GM13976 (cell line): ENCODE results near the gene ATG4A.

Source experiments
- DNase-seq: peaks from one replicate; pipeline ENCODE4 v3.0.0; 2012; ENCODE audit warnings: low spot score
- in situ Hi-C: fragments of 300-500 bp; cut with MboI; formaldehyde crosslinking; loops from one replicate; pipeline ENCODE4 v1.12.0; 2022; ENCODE audit warnings: low sequenced_read_pairs, mixed read lengths, inconsistent platforms; ENCODE audit not compliant: unreplicated experiment
- TF ChIP-seq, protein P1 (sequence below): IDR thresholded peaks from 2 replicates; pipeline ENCODE4 v1.5.1; 2012; ENCODE audit warnings: borderline replicate concordance, mild to moderate bottlenecking; ENCODE audit not compliant: insufficient read depth; ENCODE audit errors: extremely low read depth, missing control alignments, control extremely low read depth

The ATG4A gene

DNA sequence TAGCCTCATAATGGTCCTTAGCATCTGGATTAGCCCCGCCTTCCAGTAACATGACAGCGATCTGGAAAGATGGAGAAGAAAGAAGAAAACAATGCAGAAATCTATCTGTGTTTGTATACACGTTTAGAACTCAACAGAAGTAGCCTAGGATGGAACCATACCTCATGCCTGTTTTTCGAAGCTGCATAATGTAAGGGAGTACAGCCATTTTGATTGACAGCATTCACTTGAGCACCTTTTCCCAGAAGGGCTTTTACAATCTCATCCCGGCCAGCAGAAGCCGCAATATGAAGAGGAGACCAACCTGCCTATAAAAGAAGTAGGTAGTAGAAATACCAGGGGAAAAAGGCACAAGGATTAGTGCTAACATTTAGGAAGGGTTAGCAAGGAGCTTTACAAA, 3.8 kb upstream of the ATG4A start:
- no peak for DNase-seq
- TF ChIP-seq, protein P1, sequence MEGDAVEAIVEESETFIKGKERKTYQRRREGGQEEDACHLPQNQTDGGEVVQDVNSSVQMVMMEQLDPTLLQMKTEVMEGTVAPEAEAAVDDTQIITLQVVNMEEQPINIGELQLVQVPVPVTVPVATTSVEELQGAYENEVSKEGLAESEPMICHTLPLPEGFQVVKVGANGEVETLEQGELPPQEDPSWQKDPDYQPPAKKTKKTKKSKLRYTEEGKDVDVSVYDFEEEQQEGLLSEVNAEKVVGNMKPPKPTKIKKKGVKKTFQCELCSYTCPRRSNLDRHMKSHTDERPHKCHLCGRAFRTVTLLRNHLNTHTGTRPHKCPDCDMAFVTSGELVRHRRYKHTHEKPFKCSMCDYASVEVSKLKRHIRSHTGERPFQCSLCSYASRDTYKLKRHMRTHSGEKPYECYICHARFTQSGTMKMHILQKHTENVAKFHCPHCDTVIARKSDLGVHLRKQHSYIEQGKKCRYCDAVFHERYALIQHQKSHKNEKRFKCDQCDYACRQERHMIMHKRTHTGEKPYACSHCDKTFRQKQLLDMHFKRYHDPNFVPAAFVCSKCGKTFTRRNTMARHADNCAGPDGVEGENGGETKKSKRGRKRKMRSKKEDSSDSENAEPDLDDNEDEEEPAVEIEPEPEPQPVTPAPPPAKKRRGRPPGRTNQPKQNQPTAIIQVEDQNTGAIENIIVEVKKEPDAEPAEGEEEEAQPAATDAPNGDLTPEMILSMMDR, result no peak
- in situ Hi-C loops, result no loop called here

DNA sequence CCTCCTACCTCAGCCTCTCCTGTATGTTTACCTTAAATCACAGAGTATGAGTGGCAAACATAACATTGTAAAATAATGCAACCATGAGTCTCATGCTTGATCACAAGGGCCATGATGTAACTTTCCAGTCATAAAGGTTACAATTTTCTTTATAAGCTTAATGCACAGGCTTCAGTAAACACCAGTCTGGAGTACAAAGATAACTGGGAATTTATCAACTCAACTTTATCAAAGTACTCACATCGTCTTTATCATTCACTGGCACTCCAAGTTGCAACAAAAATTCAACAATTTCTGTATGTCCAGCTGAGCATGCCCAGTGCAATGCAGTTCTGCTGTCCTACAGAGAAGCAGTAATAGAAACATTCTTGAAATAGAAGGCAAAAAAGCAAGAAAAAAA, 3.1 kb upstream of the ATG4A start:
- no peak for DNase-seq
- TF ChIP-seq, protein P1, result no peak
- in situ Hi-C loops, result no loop called here

DNA sequence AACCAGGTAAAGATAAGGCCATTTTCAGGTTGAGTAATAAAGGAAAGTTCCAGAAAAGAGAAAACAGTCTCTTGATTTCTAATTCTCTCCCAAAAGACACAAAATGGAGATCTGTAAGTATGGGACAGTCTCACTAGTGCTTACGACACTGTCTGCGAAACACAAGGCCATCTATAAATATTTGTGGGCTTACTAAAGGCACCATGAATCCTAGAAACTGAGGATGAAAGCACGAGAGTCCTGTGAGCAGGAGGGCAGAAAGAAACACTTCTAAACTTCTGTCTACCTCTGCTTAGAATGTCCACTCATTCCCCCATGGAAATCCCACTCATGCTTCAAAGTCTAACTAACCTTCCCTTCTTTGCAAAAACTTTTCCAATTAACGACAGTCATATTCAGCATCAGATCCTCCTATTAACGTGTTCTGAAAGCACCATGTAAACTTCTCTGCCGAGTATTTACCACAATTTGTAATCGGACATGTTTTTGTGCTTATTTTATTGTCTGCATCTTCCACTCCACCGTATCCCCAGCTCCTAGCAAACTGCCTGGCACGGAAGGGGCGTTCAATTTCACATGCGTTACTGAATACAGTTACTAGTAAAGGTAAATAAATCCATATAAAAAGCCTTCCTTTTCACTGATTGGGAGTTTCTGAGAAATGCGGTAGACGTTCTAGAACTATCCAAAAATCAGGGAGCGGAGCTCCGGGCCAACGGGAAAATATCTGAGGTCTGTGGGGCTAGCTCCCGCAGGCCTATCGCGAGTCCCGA, 901 bp upstream of the ATG4A start:
- in situ Hi-C loops, result no loop called here
- TF ChIP-seq, protein P1, result no peak
- DNase-seq, result no peak

DNA sequence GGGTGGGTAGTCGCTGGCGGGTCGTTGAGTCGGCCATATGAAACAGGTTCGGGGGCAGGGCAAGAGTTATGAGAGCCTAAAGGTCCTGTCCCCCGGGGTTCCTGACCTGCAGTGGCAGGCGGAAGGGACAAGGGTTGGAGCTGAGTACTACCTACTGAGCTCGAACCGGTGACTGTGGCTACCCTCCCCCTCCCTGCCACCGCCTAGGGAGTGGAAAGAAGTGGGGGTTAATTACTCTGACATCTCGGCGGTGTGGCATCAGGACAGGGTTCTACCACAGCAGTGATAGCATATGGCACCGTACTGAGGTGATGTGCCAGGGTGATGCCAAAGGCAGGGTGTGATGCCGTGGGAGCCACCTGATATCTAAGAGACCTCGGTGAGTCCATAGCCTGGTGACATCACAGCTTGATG, 307 bp downstream of the ATG4A start:
- TF ChIP-seq, protein P1, result no peak
- no peak for DNase-seq
- in situ Hi-C loops, result no loop called here

DNA sequence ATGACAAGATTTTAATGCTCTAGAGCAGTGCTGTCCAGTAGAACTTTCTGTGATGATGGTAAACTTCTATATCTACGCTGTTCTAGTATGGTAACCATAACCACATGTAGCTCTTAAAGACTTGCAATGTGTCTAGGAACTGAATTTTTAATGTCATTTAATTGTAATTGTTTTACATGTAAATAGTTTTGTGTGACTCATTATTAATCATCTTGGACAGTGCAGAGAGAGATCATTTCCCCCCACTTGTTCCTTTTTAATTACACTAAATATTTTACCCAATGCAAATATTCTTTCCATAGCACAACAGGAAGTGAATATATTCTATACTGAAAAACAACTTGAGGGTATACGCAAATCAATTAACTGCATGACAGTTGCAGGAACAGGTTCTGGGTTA, 5.8 kb downstream of the ATG4A start:
- TF ChIP-seq, protein P1, result no peak
- in situ Hi-C loops, result no loop called here
- no peak for DNase-seq

DNA sequence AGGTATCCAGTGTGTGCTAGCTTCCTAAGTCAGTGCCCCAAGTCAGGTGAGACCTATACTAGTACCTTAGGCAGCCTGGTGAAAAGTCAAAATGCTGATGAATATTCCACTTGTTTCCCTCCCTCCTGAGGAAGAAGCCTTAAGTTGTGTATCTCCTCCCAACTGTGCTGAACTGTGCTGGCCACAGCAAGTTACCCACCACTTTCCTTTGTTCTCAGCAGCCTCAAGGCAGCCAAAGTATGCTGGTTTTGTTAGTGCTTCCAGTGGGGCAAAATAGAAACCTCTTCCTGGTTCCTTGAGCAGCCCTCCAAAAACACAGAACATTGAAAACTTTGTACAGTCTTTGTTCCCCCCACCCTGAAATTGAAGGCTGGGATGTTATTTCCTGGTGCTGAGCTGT, 13.9 kb downstream of the ATG4A start:
- in situ Hi-C loops, result no loop called here
- no peak for DNase-seq
- TF ChIP-seq, protein P1, result no peak
